AG04449 (cell line): Measurements from ENCODE around the gene TPP2.

Source experiments
- CTCF ChIA-PET: fragments of 350-600 bp; formaldehyde crosslinking; extraction: SDS; loops from one replicate; lab custom pipeline; 2021; ENCODE audit warnings: antibody characterized with exemption; lab: Yijun Ruan, JAX
- POLR2A ChIA-PET: fragments of 400-600, 350-600 bp; formaldehyde crosslinking; extraction: SDS; loops from one replicate; lab custom pipeline; 2020; ENCODE audit warnings: antibody characterized with exemption, inconsistent platforms; lab: Yijun Ruan, JAX
- DNase-seq: peaks from one replicate; pipeline ENCODE4 v3.0.0-alpha.2; 2010; ENCODE audit warnings: low read depth, low spot score
- H3K4me3 ChIP-seq: 2 replicates; pipeline ENCODE4 v1.5.1; 2011; ENCODE audit warnings: low read depth, mild to moderate bottlenecking, control low read depth, low read length
- CTCF ChIP-seq: IDR thresholded peaks from one replicate; pipeline ENCODE4 v1.5.1; 2011; ENCODE audit warnings: mild to moderate bottlenecking, moderate library complexity, low read length, control low read depth, inconsistent platforms; ENCODE audit not compliant: insufficient read depth; ENCODE audit errors: missing control alignments

The TPP2 gene

GRCh38 chr13:102596147-102597028, at the start of gene TPP2:
Gene TPP2, plus strand, starts transcription at chr13:102596986. Its CDS starts 53 bp downstream, at chr13:102597039.
- H3K4me3 ChIP-seq, result peak within 1 kb of the TSS; percentile 96
- ChIA-PET CTCF (interaction anchor here (1.2 to 3.3 kb wide), 5 partner anchors 10 to 251 kb away, joined by 3 to 20 read pairs (median 16); partner anchors contain the start of gene ERCC5), POLR2A (interaction anchor here (0.6 to 1.6 kb wide), 6 partner anchors 27 to 279 kb away, joined by 3 to 11 read pairs (median 4); partner anchors contain the start of genes ERCC5 and TEX30)
- DNase-seq, result peak; percentile 83
- no peak for TF ChIP-seq CTCF

- H3K4me3 ChIP-seq, result no peak overlapping the region
- CTCF ChIA-PET, result no interaction called here
- TF ChIP-seq CTCF, result no peak
- POLR2A ChIA-PET, result no interaction called here
- DNase-seq, result no peak
These were observed 48.0 kb upstream of the TPP2 start for GRCh38 chr13:102548811-102549210.

GRCh38 chr13:102550507-102550906, 46.3 kb upstream of the TPP2 start:
- TF ChIP-seq CTCF, result no peak
- POLR2A ChIA-PET, result no interaction called here

GRCh38 chr13:102555914-102556553, 40.8 kb upstream of the TPP2 start:
- ChIA-PET CTCF (interaction anchor here (0.7 to 3.1 kb wide), 26 partner anchors 8 to 1415 kb away, joined by 3 to 22 read pairs (median 4); no protein-coding TSS in a partner anchor), POLR2A (no interaction called here)
- no peak overlapping the region for H3K4me3 ChIP-seq
- DNase-seq, result no peak
- peak; percentile 15 for TF ChIP-seq CTCF

More at GRCh38 chr13:102550507-102550906, 46.3 kb upstream of the TPP2 start:
- DNase-seq, result no peak
- CTCF ChIA-PET, result interaction anchor here (1.0 to 1.6 kb wide), 2 partner anchors 410 to 1405 kb away, joined by 3 to 5 read pairs; no protein-coding TSS in a partner anchor
- H3K4me3 ChIP-seq, result no peak overlapping the region

GRCh38 chr13:102556806-102557205, 40.0 kb upstream of the TPP2 start:
- no peak for TF ChIP-seq CTCF
- H3K4me3 ChIP-seq, result no peak overlapping the region
- ChIA-PET POLR2A (no interaction called here), CTCF (interaction anchor here (0.8 to 3.1 kb wide), 12 partner anchors 8 to 1412 kb away, joined by 3 to 22 read pairs (median 4); no protein-coding TSS in a partner anchor)
- DNase-seq, result no peak

GRCh38 chr13:102558029-102558428, 38.8 kb upstream of the TPP2 start:
- ChIA-PET CTCF (interaction anchor here (1.1 to 1.4 kb wide), 3 partner anchors 417 to 1044 kb away, joined by 3 to 5 read pairs (median 3); no protein-coding TSS in a partner anchor), POLR2A (no interaction called here)
- no peak for DNase-seq
- no peak for TF ChIP-seq CTCF
- no peak overlapping the region for H3K4me3 ChIP-seq
